Measurements from ENCODE around the gene CRYBG1. TPM values are rescaled to one million over a fixed set of nuclear protein-coding genes. Genes with fewer than 3 reads are reported as not detected.

Gene CRYBG1
- total and polyA plus RNA-seq, 2 donors (not counting 1 experiment from before 2014, with no cell fraction given), result 9.6 to 47.0 TPM

DNA sequence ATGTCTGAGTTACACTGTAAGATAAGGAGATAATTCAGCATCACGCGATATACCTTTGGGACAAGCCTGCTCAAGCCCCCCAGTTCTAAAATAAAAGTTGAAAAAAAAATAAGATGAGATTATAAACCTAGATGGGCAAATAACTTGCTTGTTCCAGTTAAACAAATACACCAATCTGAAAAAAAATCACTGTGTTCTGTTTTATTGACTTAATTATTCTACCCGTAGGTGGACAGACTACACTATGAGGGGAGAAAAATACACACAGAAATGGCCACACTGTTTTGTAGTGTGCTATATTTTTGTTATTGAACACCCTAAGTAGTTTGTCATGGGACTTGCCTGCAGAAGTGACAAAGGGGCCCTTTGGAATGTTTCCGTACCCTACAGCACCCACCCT lies 70.9 kb downstream of the CRYBG1 start:
- no peak overlapping the region for H3K27ac Mint-ChIP-seq
- Histone ChIP-seq H3K27ac (ENCODE audit: low read length in 2 of 2) (no peak overlapping the region), H4K20me1 (ENCODE audit: control insufficient read depth, insufficient read depth, low read length, poor library complexity, severe bottlenecking) (no peaks in the 10 kb centered on the region), H3K27me3 (replicated peaks in 1 of 4; ENCODE audit: control extremely low read depth in 1 of 4, control insufficient read depth in 3 of 4, insufficient read depth in 4 of 4, low read length in 3 of 4) (no peaks in the 10 kb centered on the region), H3K4me1 (ENCODE audit: control insufficient read depth in 2 of 2, insufficient read depth in 2 of 2, low read length in 2 of 2) (no peaks in the 10 kb centered on the region), H2AFZ (ENCODE audit: insufficient read depth, low read depth, low read length, poor library complexity, severe bottlenecking) (no peak overlapping the region), H3K9ac (ENCODE audit: low read length) (no peak overlapping the region), H3K4me2 (replicated peaks; ENCODE audit: low read depth, low read length, poor library complexity, severe bottlenecking) (no peak overlapping the region), H3K9me3 (ENCODE audit: control extremely low read depth in 1 of 3, control insufficient read depth in 2 of 3, insufficient read depth in 1 of 3, low read length in 2 of 3) (no peaks in the 10 kb centered on the region), H3K36me3 (replicated peaks in 1 of 2; ENCODE audit: control extremely low read depth in 1 of 2, control insufficient read depth in 1 of 2, extremely low read depth in 1 of 2, insufficient read depth in 2 of 2, low read length in 1 of 2) (no peaks in the 10 kb centered on the region), H3K79me2 (ENCODE audit: control insufficient read depth, insufficient read depth, low read length) (no peaks in the 10 kb centered on the region), H3K4me3 (ENCODE audit: control extremely low read depth in 1 of 5, extremely low read depth in 1 of 5, insufficient read depth in 1 of 5, low read depth in 2 of 5, low read length in 4 of 5) (no peak overlapping the region)
- H3K4me1 Mint-ChIP-seq, result no peaks in the 10 kb centered on the region
- intact Hi-C loops (cut with micrococcal nuclease), result no loop called here
- WGBS (ENCODE audit: insufficient coverage), result 100% methylated on average over 1 of the region's 4 CpGs
- no peak for DNase-seq
- ChIA-PET POLR2A (no interaction called here), CTCF (no interaction called here)
- ATAC-seq (ENCODE audit: low read depth), result no peak
- no peak overlapping the region for H3K4me3 Mint-ChIP-seq
- no peak for TF ChIP-seq EZH2 (IDR thresholded peaks at IDR 0.05; ENCODE audit: borderline replicate concordance, insufficient read depth, low read depth, low read length, poor library complexity, severe bottlenecking)
- TF ChIP-seq, protein P1, sequence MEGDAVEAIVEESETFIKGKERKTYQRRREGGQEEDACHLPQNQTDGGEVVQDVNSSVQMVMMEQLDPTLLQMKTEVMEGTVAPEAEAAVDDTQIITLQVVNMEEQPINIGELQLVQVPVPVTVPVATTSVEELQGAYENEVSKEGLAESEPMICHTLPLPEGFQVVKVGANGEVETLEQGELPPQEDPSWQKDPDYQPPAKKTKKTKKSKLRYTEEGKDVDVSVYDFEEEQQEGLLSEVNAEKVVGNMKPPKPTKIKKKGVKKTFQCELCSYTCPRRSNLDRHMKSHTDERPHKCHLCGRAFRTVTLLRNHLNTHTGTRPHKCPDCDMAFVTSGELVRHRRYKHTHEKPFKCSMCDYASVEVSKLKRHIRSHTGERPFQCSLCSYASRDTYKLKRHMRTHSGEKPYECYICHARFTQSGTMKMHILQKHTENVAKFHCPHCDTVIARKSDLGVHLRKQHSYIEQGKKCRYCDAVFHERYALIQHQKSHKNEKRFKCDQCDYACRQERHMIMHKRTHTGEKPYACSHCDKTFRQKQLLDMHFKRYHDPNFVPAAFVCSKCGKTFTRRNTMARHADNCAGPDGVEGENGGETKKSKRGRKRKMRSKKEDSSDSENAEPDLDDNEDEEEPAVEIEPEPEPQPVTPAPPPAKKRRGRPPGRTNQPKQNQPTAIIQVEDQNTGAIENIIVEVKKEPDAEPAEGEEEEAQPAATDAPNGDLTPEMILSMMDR (IDR thresholded peaks at IDR 0.05), result no peak
- no peaks in the 10 kb centered on the region for H3K9me3 Mint-ChIP-seq (ENCODE audit: insufficient read depth)
- peaks cover 12% of the 10 kb centered on the region for H3K27me3 Mint-ChIP-seq

GRCh38 chr6:106431972-106432371 lies 71.5 kb downstream of the CRYBG1 start:
- intact Hi-C loops (cut with micrococcal nuclease), result no loop called here
- no peak for ATAC-seq (ENCODE audit: low read depth)
- Histone ChIP-seq H2AFZ (ENCODE audit: insufficient read depth, low read depth, low read length, poor library complexity, severe bottlenecking) (no peak overlapping the region), H3K27ac (ENCODE audit: low read length in 2 of 2) (no peak overlapping the region), H3K9ac (ENCODE audit: low read length) (no peak overlapping the region), H3K79me2 (ENCODE audit: control insufficient read depth, insufficient read depth, low read length) (no peaks in the 10 kb centered on the region), H3K4me3 (ENCODE audit: control extremely low read depth in 1 of 5, extremely low read depth in 1 of 5, insufficient read depth in 1 of 5, low read depth in 2 of 5, low read length in 4 of 5) (no peak overlapping the region), H3K36me3 (replicated peaks in 1 of 2; ENCODE audit: control extremely low read depth in 1 of 2, control insufficient read depth in 1 of 2, extremely low read depth in 1 of 2, insufficient read depth in 2 of 2, low read length in 1 of 2) (no peaks in the 10 kb centered on the region), H3K4me1 (ENCODE audit: control insufficient read depth in 2 of 2, insufficient read depth in 2 of 2, low read length in 2 of 2) (no peaks in the 10 kb centered on the region), H3K9me3 (ENCODE audit: control extremely low read depth in 1 of 3, control insufficient read depth in 2 of 3, insufficient read depth in 1 of 3, low read length in 2 of 3) (no peaks in the 10 kb centered on the region), H3K4me2 (replicated peaks; ENCODE audit: low read depth, low read length, poor library complexity, severe bottlenecking) (no peak overlapping the region), H3K27me3 (replicated peaks in 1 of 4; ENCODE audit: control extremely low read depth in 1 of 4, control insufficient read depth in 3 of 4, insufficient read depth in 4 of 4, low read length in 3 of 4) (no peaks in the 10 kb centered on the region), H4K20me1 (ENCODE audit: control insufficient read depth, insufficient read depth, low read length, poor library complexity, severe bottlenecking) (no peaks in the 10 kb centered on the region)
- ChIA-PET CTCF (no interaction called here), POLR2A (no interaction called here)
- TF ChIP-seq, protein P1 (IDR thresholded peaks at IDR 0.05), result no peak
- no peak for TF ChIP-seq EZH2 (IDR thresholded peaks at IDR 0.05; ENCODE audit: borderline replicate concordance, insufficient read depth, low read depth, low read length, poor library complexity, severe bottlenecking)
- Mint-ChIP-seq H3K27ac (no peak overlapping the region), H3K4me3 (no peak overlapping the region), H3K9me3 (ENCODE audit: insufficient read depth) (no peaks in the 10 kb centered on the region), H3K4me1 (no peaks in the 10 kb centered on the region), H3K27me3 (peaks cover 12% of the 10 kb centered on the region)
- WGBS (ENCODE audit: insufficient coverage), result 100% methylated on average over 1 of the region's 3 CpGs
- no peak for DNase-seq

All from B cell (primary cell).